GM23338 (cell line): ENCODE measurements around the gene TJAP1. TPM values are rescaled to one million over a fixed set of nuclear protein-coding genes. Genes with fewer than 3 reads are reported as not detected.

Source experiments
- ATAC-seq: fragments of 200-7000 bp; cut with Tn5 transposase; 3 replicates; pipeline ENCODE4 v1.9.1; 2020
- DNase-seq: peaks from one replicate; pipeline ENCODE4 v3.0.0-alpha.2; 2015; ENCODE audit warnings: low spot score
- H2AFZ ChIP-seq: fragments of 200-600 bp; sonication (generic); 2 replicates; pipeline ENCODE4 v1.8.0; 2016; ENCODE audit warnings: antibody characterized with exemption, mild to moderate bottlenecking, moderate library complexity
- H3F3A ChIP-seq: fragments of 200-600 bp; sonication (generic); replicated peaks from 2 replicates; pipeline ENCODE4 v1.8.0; 2017; ENCODE audit warnings: antibody characterized with exemption, mixed run types, low read depth
- H3K27ac ChIP-seq: fragments of 200-600 bp; sonication (generic); 2 replicates; pipeline ENCODE4 v1.6.1; 2016; ENCODE audit warnings: low read depth
- H3K27me3 ChIP-seq: fragments of 200-600 bp; sonication (generic); 2 replicates; pipeline ENCODE4 v1.8.0; 2016; ENCODE audit warnings: mild to moderate bottlenecking, mixed run types, moderate library complexity; ENCODE audit not compliant: insufficient read depth
- H3K36me3 ChIP-seq: fragments of 200-600 bp; sonication (generic); 2 replicates; pipeline ENCODE4 v1.8.0; 2016; ENCODE audit warnings: mild to moderate bottlenecking; ENCODE audit not compliant: insufficient read depth
- H3K4me1 ChIP-seq: fragments of 200-600 bp; sonication (generic); 2 replicates; pipeline ENCODE4 v1.8.0; 2016; ENCODE audit warnings: mild to moderate bottlenecking, moderate library complexity; ENCODE audit not compliant: insufficient read depth
- H3K4me2 ChIP-seq: fragments of 200-600 bp; sonication (generic); 2 replicates; pipeline ENCODE4 v1.7.1; 2017; ENCODE audit warnings: mixed run types
- H3K4me3 ChIP-seq: fragments of 200-600 bp; sonication (generic); 2 replicates; pipeline ENCODE4 v1.6.1; 2016; ENCODE audit warnings: mixed run types
- H3K79me2 ChIP-seq: fragments of 200-600 bp; sonication (generic); replicated peaks from 2 replicates; pipeline ENCODE4 v1.8.0; 2017; ENCODE audit warnings: mild to moderate bottlenecking; ENCODE audit not compliant: insufficient read depth
- H3K9me2 ChIP-seq: fragments of 200-600 bp; sonication (generic); 2 replicates; pipeline ENCODE4 v1.8.0; 2017; ENCODE audit not compliant: insufficient read depth
- H4K20me1 ChIP-seq: fragments of 200-600 bp; sonication (generic); replicated peaks from 2 replicates; pipeline ENCODE4 v1.8.0; 2017; ENCODE audit warnings: mild to moderate bottlenecking; ENCODE audit not compliant: insufficient read depth
- H3K27ac Mint-ChIP-seq: 2 replicates; pipeline ENCODE4 v1.8.0; 2020; ENCODE audit warnings: inconsistent platforms, mild to moderate bottlenecking, moderate library complexity, mixed read lengths
- H3K27me3 Mint-ChIP-seq: 3 replicates; pipeline ENCODE4 v1.8.0; 2022; ENCODE audit warnings: low read depth, mild to moderate bottlenecking, moderate library complexity, mixed read lengths, inconsistent platforms; ENCODE audit not compliant: insufficient read depth, poor library complexity
- H3K36me3 Mint-ChIP-seq: 3 replicates; pipeline ENCODE4 v1.8.0; 2021; ENCODE audit warnings: low read depth, mild to moderate bottlenecking, inconsistent platforms, moderate library complexity, mixed read lengths
- H3K4me1 Mint-ChIP-seq: 3 replicates; pipeline ENCODE4 v1.8.0; 2020; ENCODE audit warnings: mild to moderate bottlenecking, inconsistent platforms, mixed read lengths
- H3K4me3 Mint-ChIP-seq: 3 replicates; pipeline ENCODE4 v1.8.0; 2021; ENCODE audit warnings: moderate library complexity, mild to moderate bottlenecking, inconsistent platforms, mixed read lengths
- H3K9me3 Mint-ChIP-seq: 3 replicates; pipeline ENCODE4 v1.8.0; 2020; ENCODE audit warnings: moderate library complexity, mild to moderate bottlenecking, inconsistent platforms, mixed read lengths
- NANOG ChIP-seq: IDR thresholded peaks from 2 replicates; pipeline ENCODE4 v1.6.1; 2016; ENCODE audit warnings: antibody characterized with exemption, borderline replicate concordance
- REST ChIP-seq: IDR thresholded peaks from one replicate; pipeline ENCODE4 v1.6.1; 2018; ENCODE audit warnings: antibody characterized with exemption; ENCODE audit not compliant: unreplicated experiment
- STAT1 ChIP-seq: IDR thresholded peaks from one replicate; pipeline ENCODE4 v1.6.1; 2016; ENCODE audit warnings: antibody characterized with exemption; ENCODE audit not compliant: unreplicated experiment
- ZNF462 ChIP-seq: fragments of 250-450 bp; sonication (Bioruptor Pico); IDR thresholded peaks from 2 replicates; pipeline ENCODE4 v1.5.0; 2020; ENCODE audit warnings: mild to moderate bottlenecking, moderate library complexity
- polyA plus RNA-seq: library from polyadenylated mRNA; unstranded; fragments of >200 nt; fragmentation: Nextera tagmentation; extraction: Ambion mirVana; gene quantifications from 2 replicates; pipeline ENCODE4 v1.2.1, GENCODE V29; 2016
- total RNA-seq: library from RNA; depleted of rRNA; stranded (reverse); fragments of >200 nt; shearing (Covaris generic); gene quantifications from 2 replicates; pipeline ENCODE4 v1.2.3, GENCODE V29; 2014

Gene TJAP1
- total and polyA plus RNA-seq, 2 experiments from 2014 or later, result 17.6 to 34.3 TPM

- Histone ChIP-seq H3K4me1 (peaks cover 12% of the 10 kb centered on the region; the same call in 1 of the 2 replicates), H3K27ac (no peak overlapping the region), H3F3A (peaks cover 22% of the 10 kb centered on the region), H3K4me2 (peak overlapping the region; percentile 95; the same call in 1 of the 2 replicates), H3K79me2 (no peaks in the 10 kb centered on the region), H2AFZ (no peak overlapping the region; the same call in 1 of the 2 replicates), H3K27me3 (peaks cover 26% of the 10 kb centered on the region), H4K20me1 (no peaks in the 10 kb centered on the region), H3K9me2 (no peaks in the 10 kb centered on the region), H3K36me3 (peaks cover 12% of the 10 kb centered on the region), H3K4me3 (peak overlapping the region; percentile 81)
- Mint-ChIP-seq H3K4me1 (peaks cover 34% of the 10 kb centered on the region), H3K9me3 (peaks cover 3% of the 10 kb centered on the region; the same call in 2 of the 3 replicates), H3K27ac (no peak overlapping the region), H3K27me3 (peaks cover 39% of the 10 kb centered on the region), H3K36me3 (peaks cover 38% of the 10 kb centered on the region), H3K4me3 (peak overlapping the region; percentile 79)
- TF ChIP-seq REST (no peak), STAT1 (no peak), NANOG (no peak)
- ATAC-seq, result no peak
- no peak for DNase-seq
Measured at GRCh38 chr6:43508481-43509141, 31.2 kb downstream of the TJAP1 start.

- Histone ChIP-seq H3K27ac (no peak overlapping the region), H2AFZ (peak overlapping the region; percentile 76), H3K27me3 (peaks cover 26% of the 10 kb centered on the region), H3K36me3 (peaks cover 14% of the 10 kb centered on the region), H3K79me2 (peaks cover 3% of the 10 kb centered on the region; the same call in 1 of the 2 replicates), H3K4me3 (peak overlapping the region; percentile 81), H3K4me2 (peak overlapping the region; percentile 95), H3F3A (peaks cover 22% of the 10 kb centered on the region), H3K9me2 (no peaks in the 10 kb centered on the region), H3K4me1 (peaks cover 12% of the 10 kb centered on the region; the same call in 1 of the 2 replicates), H4K20me1 (no peaks in the 10 kb centered on the region)
- H3K4me3 Mint-ChIP-seq, result peak overlapping the region; percentile 79
- H3K27me3 Mint-ChIP-seq, result peaks cover 39% of the 10 kb centered on the region
- peaks cover 36% of the 10 kb centered on the region for H3K36me3 Mint-ChIP-seq
- peak; percentile 4 for ATAC-seq
- peaks cover 34% of the 10 kb centered on the region for H3K4me1 Mint-ChIP-seq
- no peak overlapping the region for H3K27ac Mint-ChIP-seq
- DNase-seq, result peak; percentile 48
- H3K9me3 Mint-ChIP-seq, result peaks cover 3% of the 10 kb centered on the region; the same call in 2 of the 3 replicates
- TF ChIP-seq REST, result peak; percentile 2
- TF ChIP-seq ZNF462, result no peak
Measured at GRCh38 chr6:43509142-43509983, 32.0 kb downstream of the TJAP1 start.
